CD4-positive, alpha-beta T cell (primary cell): ENCODE data around the gene RPS27. TPM values are rescaled to one million over a fixed set of nuclear protein-coding genes. Genes with fewer than 3 reads are reported as not detected.

ENCODE experiments used
- ATAC-seq: fragments of 200-7000 bp; cut with Tn5 transposase; one replicate; pipeline ENCODE4 v1.10.0; 2022; ENCODE audit warnings: mild to moderate bottlenecking; ENCODE audit not compliant: poor library complexity
- CTCF ChIA-PET: fragments of 350-600 bp; sonication (Branson Sonifier 250); formaldehyde crosslinking; loops from one replicate; lab custom pipeline; 2021; ENCODE audit warnings: antibody characterized with exemption, inconsistent platforms; lab: Charles Lee
- POLR2A ChIA-PET: fragments of 350-600 bp; sonication (Branson Sonifier 250); formaldehyde crosslinking; loops from one replicate; lab custom pipeline; 2021; ENCODE audit warnings: antibody characterized with exemption, inconsistent platforms; lab: Charles Lee
- DNase-seq, 14 experiments: peaks; one replicate each; pipeline ENCODE4 v3.0.0-alpha.2; 2013 to 2020; ENCODE audit warnings: mixed read lengths in 2 of 14
- H3K27ac ChIP-seq, 2 donors: one replicate each; pipeline versions ENCODE4 v1.5.1 to v1.7.0; 2013; ENCODE audit warnings: low read length in 2 of 2, low read depth in 1 of 2, mild to moderate bottlenecking in 1 of 2
- H3K27me3 ChIP-seq, 2 experiments: 1 replicate in 1 of 2; 2 replicates in 1 of 2; pipeline versions ENCODE4 v1.6.1 to v1.7.0; 2013; ENCODE audit warnings: low read length in 2 of 2, control low read depth in 1 of 2, mild to moderate bottlenecking in 1 of 2, moderate library complexity in 1 of 2; ENCODE audit not compliant: insufficient read depth in 2 of 2, control insufficient read depth in 1 of 2
- H3K36me3 ChIP-seq: one replicate; pipeline ENCODE4 v1.6.1; 2013; ENCODE audit warnings: low read length, control low read depth; ENCODE audit not compliant: insufficient read depth
- H3K4me1 ChIP-seq: one replicate; pipeline ENCODE4 v1.6.1; 2013; ENCODE audit warnings: low read length, control low read depth; ENCODE audit not compliant: insufficient read depth
- H3K4me3 ChIP-seq: one replicate; pipeline ENCODE4 v1.5.1; 2013; ENCODE audit warnings: mild to moderate bottlenecking, low read length, moderate library complexity
- H3K9me3 ChIP-seq, 2 experiments: 1 replicate in 1 of 2; 2 replicates in 1 of 2; pipeline versions ENCODE4 v1.6.1 to v1.7.0; 2013; ENCODE audit warnings: low read length in 2 of 2, mild to moderate bottlenecking in 2 of 2, control low read depth in 1 of 2, moderate library complexity in 1 of 2; ENCODE audit not compliant: control insufficient read depth in 1 of 2, insufficient read depth in 1 of 2
- H3K27ac Mint-ChIP-seq: one replicate; pipeline ENCODE4 v1.8.0; 2020; ENCODE audit warnings: mixed read lengths
- H3K27me3 Mint-ChIP-seq: one replicate; pipeline ENCODE4 v1.8.0; 2021; ENCODE audit warnings: mixed read lengths
- H3K36me3 Mint-ChIP-seq: one replicate; pipeline ENCODE4 v1.8.0; 2021; ENCODE audit warnings: low read depth, mixed read lengths
- H3K4me1 Mint-ChIP-seq: one replicate; pipeline ENCODE4 v1.8.0; 2021; ENCODE audit warnings: low read depth, mixed read lengths
- H3K4me3 Mint-ChIP-seq: one replicate; pipeline ENCODE4 v1.8.0; 2020; ENCODE audit warnings: mild to moderate bottlenecking, mixed read lengths
- H3K9me3 Mint-ChIP-seq: one replicate; pipeline ENCODE4 v1.8.0; 2020; ENCODE audit warnings: mixed read lengths
- CTCF ChIP-seq: fragments of 200-600 bp; IDR thresholded peaks from one replicate; pipeline ENCODE4 v1.8.0; 2022; ENCODE audit warnings: antibody characterized with exemption, mild to moderate bottlenecking
- intact Hi-C, 2 experiments: fragments of 100-400 bp; cut with DNase I in 1 of 2; cut with micrococcal nuclease in 1 of 2; formaldehyde crosslinking; loops; one replicate each; pipeline versions ENCODE4 v1.15.1 to v1.9.0; 2023 to 2025; cut with DNase I, micrococcal nuclease
- total RNA-seq, 174 experiments: library from RNA in 2 of 174; stranded (reverse) in 2 of 174; gene quantifications; one replicate each; pipeline ENCODE4 v1.2.3 and lab custom pipeline; 2021 to 2026

Gene RPS27
- total RNA-seq, 2 experiments from 2014 or later: 7,636 to 8,442 TPM

GRCh38 chr1:153962088-153963029 is 28.2 kb upstream of the RPS27 start:
- Mint-ChIP-seq H3K4me3 (peak overlapping the region; percentile 94), H3K9me3 (no peaks in the 10 kb centered on the region), H3K27me3 (no peaks in the 10 kb centered on the region), H3K4me1 (peaks cover 62% of the 10 kb centered on the region), H3K36me3 (peaks cover 34% of the 10 kb centered on the region), H3K27ac (peak overlapping the region; percentile 92)
- DNase-seq: peak in 3 of 14 experiments; percentile 23 to 62 (median 58)
- intact Hi-C loops: loop anchor here in 1 of 2 experiments (1.0 kb wide), 1 partner anchor 28 kb away; the partner anchor contains the start of gene RPS27
- H3K27ac ChIP-seq: peak overlapping the region; percentile 85 to 93
- H3K4me1 ChIP-seq: peaks cover 61% of the 10 kb centered on the region
- TF ChIP-seq CTCF: no peak
- CTCF ChIA-PET: interaction anchor here (1.8 to 2.6 kb wide), 2 partner anchors 15 to 17 kb away, joined by 10 read pairs; partner anchors contain the start of genes DENND4B and JTB
- POLR2A ChIA-PET: interaction anchor here (0.9 to 3.7 kb wide), 11 partner anchors 8 to 417 kb away, joined by 3 to 52 read pairs (median 7); partner anchors contain the start of genes CHTOP, DENND4B, GATAD2B and JTB
- H3K27me3 ChIP-seq: no peaks in the 10 kb centered on the region
- no peak for ATAC-seq
- H3K4me3 ChIP-seq: peak overlapping the region; percentile 89
- H3K36me3 ChIP-seq: no peaks in the 10 kb centered on the region
- H3K9me3 ChIP-seq: no peaks in the 10 kb centered on the region

- Histone ChIP-seq H3K27ac (peak within 1 kb of the TSS; percentile 85 to 93), H3K4me3 (peak within 1 kb of the TSS; percentile 89), H3K27me3 (no peaks in the 10 kb centered on the region), H3K4me1 (peaks cover 64% of the 10 kb centered on the region), H3K9me3 (no peaks in the 10 kb centered on the region), H3K36me3 (no peaks in the 10 kb centered on the region)
- ChIA-PET CTCF (interaction anchor here (0.6 to 2.6 kb wide), 4 partner anchors 14 to 256 kb away, joined by 3 to 10 read pairs (median 6); partner anchors contain the start of genes DENND4B and JTB), POLR2A (interaction anchor here (0.9 to 3.7 kb wide), 11 partner anchors 8 to 418 kb away, joined by 3 to 52 read pairs (median 7); partner anchors contain the start of genes CHTOP, DENND4B, GATAD2B and JTB)
- peaks cover 31% of the 10 kb centered on the region for H3K36me3 Mint-ChIP-seq
- H3K9me3 Mint-ChIP-seq: no peaks in the 10 kb centered on the region
- H3K4me1 Mint-ChIP-seq: peaks cover 67% of the 10 kb centered on the region
- peak; percentile 47 for ATAC-seq
- DNase-seq: peak; percentile 83 to 98 (median 93)
- no peaks in the 10 kb centered on the region for H3K27me3 Mint-ChIP-seq
- intact Hi-C loops: loop anchor here in 1 of 2 experiments (1.0 kb wide), 1 partner anchor 27 kb away; the partner anchor contains the start of gene RPS27
- peak within 1 kb of the TSS; percentile 92 for H3K27ac Mint-ChIP-seq
- H3K4me3 Mint-ChIP-seq: peak within 1 kb of the TSS; percentile 94
- no peak for TF ChIP-seq CTCF
These were observed 27.3 kb upstream of the RPS27 start, which contains the start of gene SLC39A1 for GRCh38 chr1:153963030-153963849. Gene SLC39A1, minus strand, starts transcription at chr1:153963537. Its CDS starts 822 bp downstream, at chr1:153962715.
